Measurements from ENCODE around the gene FOXP4.

FOXP4 gene

GRCh38 chr6:41582540-41582939 is 36.4 kb downstream of the FOXP4 start:
- DNase-seq (ENCODE audit: low read depth in 1 of 2, low spot score in 1 of 2), result no peak

GRCh38 chr6:41583565-41583964 is 37.4 kb downstream of the FOXP4 start:
- DNase-seq (ENCODE audit: low read depth in 1 of 2, low spot score in 1 of 2), result no peak

GRCh38 chr6:41584205-41584604 is 38.0 kb downstream of the FOXP4 start:
- no peak for DNase-seq (ENCODE audit: low read depth in 1 of 2, low spot score in 1 of 2)

- no peak for DNase-seq (ENCODE audit: low read depth in 1 of 2, low spot score in 1 of 2)
These were observed 38.6 kb downstream of the FOXP4 start for GRCh38 chr6:41584668-41585205.

- DNase-seq (ENCODE audit: low read depth in 1 of 2, low spot score in 1 of 2), result no peak
These were observed 39.4 kb downstream of the FOXP4 start for GRCh38 chr6:41585605-41586004.

- DNase-seq (ENCODE audit: low read depth in 1 of 2, low spot score in 1 of 2), result no peak
These were observed 40.2 kb downstream of the FOXP4 start for GRCh38 chr6:41586252-41587007.

- DNase-seq (ENCODE audit: low read depth in 1 of 2, low spot score in 1 of 2), result no peak
These were observed 41.1 kb downstream of the FOXP4 start for GRCh38 chr6:41587131-41587879.

GRCh38 chr6:41588111-41588510 is 41.9 kb downstream of the FOXP4 start:
- no peak for DNase-seq (ENCODE audit: low read depth in 1 of 2, low spot score in 1 of 2)

- no peak for DNase-seq (ENCODE audit: low read depth in 1 of 2, low spot score in 1 of 2)
These were observed 43.0 kb downstream of the FOXP4 start for GRCh38 chr6:41589223-41589622.

- DNase-seq (ENCODE audit: low read depth in 1 of 2, low spot score in 1 of 2), result no peak
These were observed 43.7 kb downstream of the FOXP4 start for GRCh38 chr6:41589636-41590622.

GRCh38 chr6:41591122-41591521 is 44.9 kb downstream of the FOXP4 start:
- DNase-seq (ENCODE audit: low read depth in 1 of 2, low spot score in 1 of 2), result no peak

GRCh38 chr6:41591859-41592502 is 45.8 kb downstream of the FOXP4 start:
- DNase-seq (ENCODE audit: low read depth in 1 of 2, low spot score in 1 of 2), result peak; percentile 57 to 70

GRCh38 chr6:41593406-41593805 is 47.2 kb downstream of the FOXP4 start:
- DNase-seq (ENCODE audit: low read depth in 1 of 2, low spot score in 1 of 2), result no peak

- no peak for DNase-seq (ENCODE audit: low read depth in 1 of 2, low spot score in 1 of 2)
These were observed 47.7 kb downstream of the FOXP4 start for GRCh38 chr6:41593839-41594238.

GRCh38 chr6:41594326-41594725 is 48.1 kb downstream of the FOXP4 start:
- no peak for DNase-seq (ENCODE audit: low read depth in 1 of 2, low spot score in 1 of 2)

GRCh38 chr6:41594766-41595165 is 48.6 kb downstream of the FOXP4 start:
- DNase-seq (ENCODE audit: low read depth in 1 of 2, low spot score in 1 of 2), result no peak

- no peak for DNase-seq (ENCODE audit: low read depth in 1 of 2, low spot score in 1 of 2)
These were observed 49.0 kb downstream of the FOXP4 start for GRCh38 chr6:41595166-41595565.

- no peak for DNase-seq (ENCODE audit: low read depth in 1 of 2, low spot score in 1 of 2)
These were observed 50.0 kb downstream of the FOXP4 start for GRCh38 chr6:41596096-41596685.

- DNase-seq (ENCODE audit: low read depth in 1 of 2, low spot score in 1 of 2), result no peak
These were observed 50.6 kb downstream of the FOXP4 start for GRCh38 chr6:41596807-41597206.

All from stimulated activated CD4-positive, alpha-beta T cell treated with anti-CD3 and anti-CD28 coated beads, Interleukin-15, amount 100 ng/mL, for 1 hour (primary cell).